HUDEP-2 (cell line): ENCODE results near the gene ITGB4.

ENCODE experiments used
- DNase-seq, 76 experiments: peaks; one replicate each; lab custom pipeline; 2025; ENCODE audit not compliant: unreplicated experiment in 76 of 76; lab: John Stamatoyannopoulos, UW

The ITGB4 gene

GRCh38 chr17:75695830-75696271, 25.4 kb upstream of the ITGB4 start:
- no peak for DNase-seq

- DNase-seq: peak in 1 of 76 experiments; percentile 14
These were observed 23.5 kb upstream of the ITGB4 start for GRCh38 chr17:75697651-75698291.

DNA sequence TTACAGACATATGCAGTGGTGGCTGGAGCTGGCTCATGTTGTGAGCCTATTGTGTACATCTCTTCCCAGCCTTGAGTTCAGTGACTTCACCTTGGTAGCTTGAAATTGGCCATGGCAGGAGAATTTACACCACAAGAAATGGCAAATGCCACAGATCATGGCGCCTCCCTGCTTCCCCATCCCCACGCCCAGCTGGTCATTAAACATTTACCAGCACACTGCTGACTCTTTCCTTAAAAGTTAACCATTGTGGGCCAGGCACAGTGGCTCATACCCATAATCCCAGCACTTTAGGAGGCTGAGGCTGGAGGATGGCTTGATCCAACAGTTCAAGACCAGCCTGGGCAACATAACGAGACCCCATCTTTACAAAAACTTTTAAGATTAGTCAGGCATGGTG, 22.6 kb upstream of the ITGB4 start:
- DNase-seq: no peak

DNA sequence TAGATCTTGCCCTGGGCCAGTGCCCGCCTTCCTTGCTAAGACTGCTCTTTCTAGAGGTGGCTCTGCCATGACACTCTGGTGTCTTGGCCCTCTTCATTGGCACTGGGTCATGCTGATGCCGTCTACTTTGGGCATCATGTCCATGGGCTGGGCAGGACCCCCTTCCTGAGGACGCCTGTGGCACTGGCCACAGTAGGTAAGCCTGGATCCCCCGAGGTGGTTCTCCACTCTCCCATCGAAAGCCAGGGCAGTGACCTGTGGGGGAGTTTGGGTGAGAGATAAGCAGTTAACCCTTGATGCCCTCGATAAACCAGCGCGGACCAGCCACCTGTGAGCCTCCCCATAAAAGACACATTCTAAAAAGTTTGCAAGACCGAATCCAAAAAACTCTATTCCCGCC, 20.0 kb upstream of the ITGB4 start:
- no peak for DNase-seq

GRCh38 chr17:75703191-75703590, 18.1 kb upstream of the ITGB4 start:
- DNase-seq: no peak

GRCh38 chr17:75703591-75703990, 17.7 kb upstream of the ITGB4 start:
- DNase-seq: no peak

GRCh38 chr17:75704963-75705875, 16.0 kb upstream of the ITGB4 start:
- DNase-seq: peak in 60 of 76 experiments; percentile 9 to 77 (median 48)

- peak in 1 of 76 experiments; percentile 14 for DNase-seq
These were observed 15.1 kb upstream of the ITGB4 start for GRCh38 chr17:75706042-75706728.

DNA sequence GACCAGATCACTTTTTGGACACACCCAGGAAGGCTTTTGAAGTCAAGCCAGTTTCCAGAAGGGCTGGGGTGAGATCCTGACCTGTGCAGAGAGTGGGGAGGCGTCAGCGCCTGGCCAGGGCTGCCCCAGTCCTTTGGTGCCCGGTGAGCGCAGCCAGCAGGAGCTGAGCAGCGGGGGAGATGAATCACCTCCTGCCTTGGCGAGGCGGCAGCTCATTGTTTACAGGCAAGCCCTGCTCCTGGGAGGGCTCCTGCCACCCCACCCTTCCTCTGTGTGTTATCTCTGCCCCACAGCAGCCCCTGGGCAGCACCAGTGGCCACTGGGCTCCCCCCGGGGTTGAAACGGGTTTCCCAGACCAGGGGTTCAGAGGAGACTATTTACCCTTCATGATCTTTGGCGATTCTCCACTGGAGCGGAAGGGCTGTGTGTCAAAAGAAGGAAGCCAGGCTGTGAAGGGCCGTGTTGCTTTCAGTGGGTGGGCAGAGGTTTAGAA, 14.1 kb upstream of the ITGB4 start:
- DNase-seq: peak in 75 of 76 experiments; percentile 63 to 97 (median 90)

- no peak for DNase-seq
These were observed 8.8 kb upstream of the ITGB4 start for GRCh38 chr17:75712446-75712845.

- DNase-seq: no peak
These were observed 1.5 kb upstream of the ITGB4 start for GRCh38 chr17:75719732-75720131.

DNA sequence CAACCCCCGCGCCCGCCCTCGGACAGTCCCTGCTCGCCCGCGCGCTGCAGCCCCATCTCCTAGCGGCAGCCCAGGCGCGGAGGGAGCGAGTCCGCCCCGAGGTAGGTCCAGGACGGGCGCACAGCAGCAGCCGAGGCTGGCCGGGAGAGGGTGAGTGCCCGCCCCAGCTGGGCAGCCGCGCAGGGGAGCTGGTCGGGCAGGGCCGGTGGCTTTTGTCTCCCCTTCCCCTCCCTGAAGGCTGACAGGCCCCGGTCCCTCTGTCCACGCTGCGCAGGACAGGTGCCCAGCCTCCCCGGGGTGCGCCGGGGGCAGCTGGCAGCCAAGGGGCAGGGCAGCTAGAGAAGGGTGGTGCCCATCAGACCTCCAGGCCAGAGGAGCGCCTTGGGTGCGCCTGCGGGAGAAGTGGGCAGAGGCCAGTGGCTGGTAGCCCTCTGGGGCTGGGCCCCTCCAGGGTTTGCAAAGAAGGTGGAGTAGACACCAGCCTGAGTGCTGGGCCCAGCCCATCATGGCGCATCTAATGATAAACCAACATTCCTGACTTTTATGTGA, 278 bp downstream of the ITGB4 start:
- DNase-seq: peak in 3 of 76 experiments; percentile 43 to 54 (median 53)

- DNase-seq: no peak
These were observed 817 bp downstream of the ITGB4 start for GRCh38 chr17:75722076-75722475.

GRCh38 chr17:75722542-75723095, 1.4 kb downstream of the ITGB4 start:
- no peak for DNase-seq

DNA sequence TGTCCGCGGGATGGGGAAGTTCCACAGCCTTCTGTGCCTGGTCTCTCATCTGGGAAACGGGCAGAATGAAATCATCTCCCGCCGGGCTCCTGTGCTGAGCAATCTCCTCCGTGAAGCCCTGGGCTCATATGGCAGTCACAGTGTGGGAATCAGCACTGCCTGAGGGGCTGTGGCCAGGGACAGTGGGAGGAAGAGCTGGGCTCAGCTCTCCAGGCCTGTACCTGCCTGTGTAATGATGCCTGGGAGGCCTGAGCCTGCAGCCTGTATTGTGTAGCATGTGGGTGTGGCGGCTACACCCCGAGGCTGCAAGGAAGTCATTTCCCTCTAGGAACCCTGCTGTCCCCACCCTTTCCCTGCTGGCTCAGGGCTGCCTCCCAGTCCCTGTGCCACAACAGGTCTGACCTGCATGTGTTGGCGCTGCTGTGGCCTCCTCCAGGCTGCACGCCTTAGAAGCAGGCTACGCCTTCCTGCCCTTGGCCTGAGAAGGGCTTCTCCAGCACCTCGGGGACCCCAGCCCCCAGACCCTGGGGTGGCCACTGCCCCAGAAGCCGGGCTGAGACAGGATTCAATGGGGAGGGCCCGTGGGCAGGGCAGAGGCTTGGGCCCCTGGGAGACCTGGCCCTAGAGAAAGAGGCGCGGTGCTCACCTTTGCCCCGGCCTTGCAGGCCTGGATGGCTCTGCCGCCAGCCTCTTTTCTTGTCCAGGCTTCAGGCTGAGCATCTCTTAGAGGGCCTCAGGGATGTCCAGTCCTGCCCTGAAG, 2.1 kb downstream of the ITGB4 start:
- DNase-seq: no peak

GRCh38 chr17:75724016-75725003, 3.1 kb downstream of the ITGB4 start:
- no peak for DNase-seq

GRCh38 chr17:75725504-75725903, 4.2 kb downstream of the ITGB4 start:
- DNase-seq: no peak

DNA sequence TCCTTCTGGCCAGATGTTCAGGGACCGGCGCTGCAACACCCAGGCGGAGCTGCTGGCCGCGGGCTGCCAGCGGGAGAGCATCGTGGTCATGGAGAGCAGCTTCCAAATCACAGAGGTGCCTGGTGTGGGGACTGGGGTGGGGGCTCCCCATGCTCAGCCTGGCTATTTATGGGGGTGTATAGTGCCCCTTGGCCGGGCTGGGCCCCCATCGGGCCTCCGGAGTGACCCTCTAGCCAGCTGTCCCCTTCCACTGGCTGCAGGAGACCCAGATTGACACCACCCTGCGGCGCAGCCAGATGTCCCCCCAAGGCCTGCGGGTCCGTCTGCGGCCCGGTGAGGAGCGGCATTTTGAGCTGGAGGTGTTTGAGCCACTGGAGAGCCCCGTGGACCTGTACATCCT, 6.1 kb downstream of the ITGB4 start:
- no peak for DNase-seq

- no peak for DNase-seq
These were observed 8.1 kb downstream of the ITGB4 start for GRCh38 chr17:75729351-75729750.
